MM.1S (cell line): Measurements from ENCODE around the gene SLC23A2.

Experiments
- DNase-seq: peaks from one replicate; pipeline ENCODE4 v3.0.0-alpha.2; 2015
- H2AFZ ChIP-seq: fragments of 300-600 bp; sonication (generic); 2 replicates; pipeline ENCODE4 v1.6.0; 2016; ENCODE audit warnings: antibody characterized with exemption, low read length
- H3F3A ChIP-seq: fragments of 300-600 bp; sonication (generic); 2 replicates; pipeline ENCODE4 v1.6.1; 2016; ENCODE audit warnings: mild to moderate bottlenecking, antibody characterized with exemption, low read length, moderate library complexity, mixed read lengths; ENCODE audit not compliant: insufficient read depth
- H3K27ac ChIP-seq: fragments of 300-600 bp; sonication (generic); 2 replicates; pipeline ENCODE4 v1.5.1; 2016; ENCODE audit warnings: mild to moderate bottlenecking, low read length
- H3K27me3 ChIP-seq: fragments of 300-600 bp; sonication (generic); replicated peaks from 2 replicates; pipeline ENCODE4 v1.6.0; 2016; ENCODE audit warnings: low read length; ENCODE audit not compliant: insufficient read depth
- H3K36me3 ChIP-seq: fragments of 300-600 bp; sonication (generic); replicated peaks from 2 replicates; pipeline ENCODE4 v1.6.1; 2016; ENCODE audit warnings: mild to moderate bottlenecking, low read length, mixed read lengths; ENCODE audit not compliant: insufficient read depth
- H3K4me1 ChIP-seq: fragments of 300-600 bp; sonication (generic); 2 replicates; pipeline ENCODE4 v1.6.1; 2016; ENCODE audit warnings: low read length, mixed read lengths
- H3K4me2 ChIP-seq: fragments of 300-600 bp; sonication (generic); 2 replicates; pipeline ENCODE4 v1.6.0; 2016; ENCODE audit warnings: low read depth, low read length
- H3K4me3 ChIP-seq: fragments of 300-600 bp; sonication (generic); 2 replicates; pipeline ENCODE4 v1.5.1; 2016; ENCODE audit warnings: low read length, mixed read lengths
- H3K79me2 ChIP-seq: fragments of 300-600 bp; sonication (generic); 2 replicates; pipeline ENCODE4 v1.6.1; 2016; ENCODE audit warnings: mixed run types, low read length, mixed read lengths
- H3K9ac ChIP-seq: fragments of 300-600 bp; sonication (generic); 2 replicates; pipeline ENCODE4 v1.6.1; 2016; ENCODE audit warnings: low read length, mixed read lengths
- H3K9me2 ChIP-seq: fragments of 300-600 bp; sonication (generic); replicated peaks from 2 replicates; pipeline ENCODE4 v1.6.1; 2016; ENCODE audit warnings: mild to moderate bottlenecking, low read length, mixed read lengths; ENCODE audit not compliant: insufficient read depth
- H3K9me3 ChIP-seq: fragments of 300-600 bp; sonication (generic); replicated peaks from 2 replicates; pipeline ENCODE4 v1.6.1; 2016; ENCODE audit warnings: mild to moderate bottlenecking, low read length, mixed read lengths; ENCODE audit not compliant: insufficient read depth
- H4K20me1 ChIP-seq: fragments of 300-600 bp; sonication (generic); 2 replicates; pipeline ENCODE4 v1.6.1; 2016; ENCODE audit warnings: mild to moderate bottlenecking, low read length, moderate library complexity, mixed read lengths; ENCODE audit not compliant: insufficient read depth
- CTCF ChIP-seq: fragments of 300-600 bp; sonication (generic); IDR thresholded peaks from 2 replicates; pipeline ENCODE4 v1.5.1; 2016; ENCODE audit warnings: antibody characterized with exemption, low read length, mixed read lengths
- EZH2 ChIP-seq: fragments of 300-600 bp; sonication (generic); optimal IDR thresholded peaks from 2 replicates; pipeline ENCODE3; 2017; ENCODE audit warnings: low read depth, mild to moderate bottlenecking, antibody characterized with exemption, low read length, mixed read lengths
- EZH2phosphoT487 ChIP-seq: fragments of 300-600 bp; sonication (generic); IDR thresholded peaks from 2 replicates; pipeline ENCODE4 v1.6.1; 2018; ENCODE audit warnings: antibody characterized with exemption, low read length

The SLC23A2 gene

DNA sequence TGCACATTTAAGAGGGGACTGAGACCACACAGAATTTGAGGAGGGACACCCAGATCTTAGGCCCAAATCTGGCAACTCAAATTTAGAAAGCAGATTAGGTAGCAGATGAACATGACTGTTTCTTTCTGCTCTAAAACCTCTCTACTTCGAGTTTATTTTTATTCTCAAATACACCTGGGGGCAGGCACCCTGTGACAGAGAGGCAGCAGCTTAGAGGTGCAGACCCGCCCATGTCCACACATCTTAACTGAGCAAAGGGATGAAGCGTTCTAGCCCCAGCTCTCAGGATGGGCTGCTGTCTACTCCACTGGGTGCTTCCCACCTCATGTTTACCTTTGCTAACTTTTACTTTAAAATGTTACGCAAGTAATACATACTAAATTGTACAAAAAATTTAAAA lies 125.0 kb downstream of the SLC23A2 start:
- DNase-seq: no peak
- no peaks in the 10 kb centered on the region for H3K27me3 ChIP-seq
- H3K79me2 ChIP-seq: no peaks in the 10 kb centered on the region
- H3K4me1 ChIP-seq: no peaks in the 10 kb centered on the region
- H3K9ac ChIP-seq: no peak overlapping the region
- H3K27ac ChIP-seq: no peak overlapping the region
- no peaks in the 10 kb centered on the region for H3K36me3 ChIP-seq
- H3K9me2 ChIP-seq: no peaks in the 10 kb centered on the region
- no peaks in the 10 kb centered on the region for H4K20me1 ChIP-seq
- no peak overlapping the region for H2AFZ ChIP-seq
- H3F3A ChIP-seq: no peaks in the 10 kb centered on the region
- H3K4me2 ChIP-seq: no peak overlapping the region
- no peak for TF ChIP-seq CTCF
- TF ChIP-seq EZH2: no peak
- TF ChIP-seq EZH2phosphoT487: no peak
- no peaks in the 10 kb centered on the region for H3K9me3 ChIP-seq
- H3K4me3 ChIP-seq: no peak overlapping the region

DNA sequence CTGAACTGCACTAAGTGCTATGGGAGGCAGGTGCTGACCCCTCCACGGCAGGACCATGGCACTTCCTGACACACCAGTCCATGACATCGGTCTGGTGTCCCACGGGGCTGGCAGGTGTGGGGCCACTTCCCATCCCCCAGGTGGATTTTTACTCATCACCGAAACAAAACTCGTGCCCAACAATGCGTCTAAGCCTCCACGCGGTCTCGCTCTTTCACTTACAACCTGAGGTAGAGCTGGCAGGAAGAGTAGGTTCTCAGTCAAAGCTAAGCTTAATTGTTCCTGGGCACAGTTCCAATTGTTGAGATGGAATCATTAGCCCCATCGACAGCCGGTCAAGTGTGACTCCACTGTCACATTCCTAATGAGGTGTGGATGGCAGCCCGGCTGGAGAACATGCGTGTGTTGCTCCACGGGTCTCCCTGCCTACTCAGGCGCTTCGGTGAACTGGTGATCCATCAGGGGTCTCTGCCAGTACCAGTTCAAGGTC lies 125.7 kb downstream of the SLC23A2 start:
- Histone ChIP-seq H3K27ac (no peak overlapping the region), H3K4me1 (no peaks in the 10 kb centered on the region), H2AFZ (no peak overlapping the region), H3K4me3 (no peak overlapping the region), H3K27me3 (no peaks in the 10 kb centered on the region), H3F3A (no peaks in the 10 kb centered on the region), H3K4me2 (no peak overlapping the region), H3K36me3 (no peaks in the 10 kb centered on the region), H3K9me2 (no peaks in the 10 kb centered on the region), H3K79me2 (no peaks in the 10 kb centered on the region), H3K9me3 (no peaks in the 10 kb centered on the region), H4K20me1 (no peaks in the 10 kb centered on the region), H3K9ac (no peak overlapping the region)
- TF ChIP-seq CTCF (no peak), EZH2 (no peak), EZH2phosphoT487 (no peak)
- DNase-seq: no peak

DNA sequence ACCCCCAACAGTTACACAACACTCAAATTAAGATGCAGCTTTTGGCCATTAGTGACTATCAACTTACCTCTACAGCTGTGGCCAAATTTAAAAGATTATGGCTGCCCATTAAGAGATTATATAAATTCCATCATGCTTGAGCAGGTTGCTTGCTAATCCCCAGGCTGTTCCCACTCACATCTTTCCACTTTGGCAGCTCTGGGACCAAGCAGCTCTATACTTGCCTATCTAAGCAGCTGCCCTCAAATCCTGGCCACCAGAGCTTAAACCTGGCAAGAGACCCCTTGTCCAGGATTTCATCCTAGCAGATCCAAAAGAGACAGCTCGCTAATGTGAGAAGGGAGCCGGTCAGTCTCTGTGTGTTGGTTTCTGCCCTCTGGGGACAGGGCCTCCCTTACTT lies 127.9 kb downstream of the SLC23A2 start:
- Histone ChIP-seq H3K9me2 (no peaks in the 10 kb centered on the region), H3F3A (no peaks in the 10 kb centered on the region), H2AFZ (no peak overlapping the region), H3K9ac (no peak overlapping the region), H3K27me3 (no peaks in the 10 kb centered on the region), H4K20me1 (no peaks in the 10 kb centered on the region), H3K4me3 (no peak overlapping the region), H3K36me3 (no peaks in the 10 kb centered on the region), H3K4me1 (no peaks in the 10 kb centered on the region), H3K27ac (no peak overlapping the region), H3K79me2 (no peaks in the 10 kb centered on the region), H3K4me2 (no peak overlapping the region), H3K9me3 (no peaks in the 10 kb centered on the region)
- TF ChIP-seq EZH2phosphoT487: no peak
- no peak for TF ChIP-seq CTCF
- TF ChIP-seq EZH2: no peak
- DNase-seq: no peak
